RKO (cell line): ENCODE results near the gene USP36.
A peak's percentile ranks its signal among the peaks of the same experiment; 100 is the strongest.

ENCODE experiments used
- DNase-seq: peaks from one replicate; pipeline ENCODE4 v3.0.0-alpha.2; 2016; ENCODE audit warnings: low spot score

USP36 gene

DNA sequence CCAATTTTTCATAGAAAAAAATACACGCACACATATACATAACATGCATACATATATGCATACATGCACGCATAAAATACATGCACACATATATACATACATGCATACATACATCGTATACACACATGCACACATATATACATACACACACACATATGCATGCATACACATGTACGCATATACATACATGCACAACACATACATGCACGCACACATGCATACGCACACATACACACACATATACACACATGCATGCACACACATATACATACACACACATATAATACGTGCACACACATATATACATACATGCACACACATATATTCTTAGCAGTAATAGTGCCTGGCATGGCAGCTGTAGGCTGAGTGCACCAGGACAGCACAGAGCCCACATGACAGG is 24.9 kb downstream of the USP36 start:
- no peak for DNase-seq

- no peak for DNase-seq
Measured at GRCh38 chr17:78812855-78813254, 27.8 kb downstream of the USP36 start.

DNA sequence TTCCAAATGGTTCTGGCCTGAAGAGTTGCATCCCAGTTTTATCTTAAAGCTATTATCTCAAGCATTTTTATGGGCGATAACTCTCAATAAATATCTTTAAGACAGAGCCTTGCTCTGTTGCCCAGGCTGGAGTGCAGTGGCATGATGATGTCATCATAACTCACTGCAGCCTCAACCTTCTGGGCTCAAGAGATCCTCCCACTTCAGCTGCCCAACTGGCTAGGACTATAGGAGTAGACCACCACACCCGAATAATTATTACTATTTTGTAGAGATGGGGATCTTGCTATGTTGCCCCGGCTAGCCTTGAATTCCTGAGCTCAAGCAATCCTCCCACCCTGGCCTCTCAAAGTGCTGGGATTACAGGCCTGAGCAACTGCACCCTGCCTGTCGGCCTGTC is 32.5 kb downstream of the USP36 start:
- DNase-seq: peak; percentile 46

- DNase-seq: peak; percentile 40
Measured at GRCh38 chr17:78806451-78806850, 34.2 kb downstream of the USP36 start.

GRCh38 chr17:78805301-78805700 is 35.3 kb downstream of the USP36 start:
- no peak for DNase-seq

- DNase-seq: no peak
Measured at GRCh38 chr17:78804777-78805176, 35.8 kb downstream of the USP36 start.

GRCh38 chr17:78803186-78803845 is 37.3 kb downstream of the USP36 start:
- DNase-seq: no peak

GRCh38 chr17:78802459-78802858 is 38.2 kb downstream of the USP36 start:
- DNase-seq: no peak

DNA sequence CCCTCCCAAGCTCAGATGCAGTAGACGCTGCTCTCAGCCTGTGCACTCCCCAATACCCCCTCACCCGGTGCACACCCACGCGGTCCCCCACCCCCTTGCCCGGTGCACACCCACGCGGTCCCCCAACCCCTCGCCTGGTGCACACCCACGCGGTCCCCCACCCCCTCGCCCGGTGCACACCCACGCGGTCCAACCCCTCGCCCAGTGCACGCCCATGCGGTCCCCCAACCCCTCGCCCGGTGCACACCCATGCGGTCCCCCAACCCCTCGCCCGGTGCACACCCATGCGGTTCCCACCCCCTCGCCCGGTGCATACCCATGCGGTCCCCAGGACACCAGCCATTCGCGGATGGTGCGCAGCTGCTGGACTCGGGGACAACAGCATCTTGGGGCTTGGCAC is 38.6 kb downstream of the USP36 start:
- no peak for DNase-seq

GRCh38 chr17:78800132-78800931 is 40.3 kb downstream of the USP36 start:
- no peak for DNase-seq

DNA sequence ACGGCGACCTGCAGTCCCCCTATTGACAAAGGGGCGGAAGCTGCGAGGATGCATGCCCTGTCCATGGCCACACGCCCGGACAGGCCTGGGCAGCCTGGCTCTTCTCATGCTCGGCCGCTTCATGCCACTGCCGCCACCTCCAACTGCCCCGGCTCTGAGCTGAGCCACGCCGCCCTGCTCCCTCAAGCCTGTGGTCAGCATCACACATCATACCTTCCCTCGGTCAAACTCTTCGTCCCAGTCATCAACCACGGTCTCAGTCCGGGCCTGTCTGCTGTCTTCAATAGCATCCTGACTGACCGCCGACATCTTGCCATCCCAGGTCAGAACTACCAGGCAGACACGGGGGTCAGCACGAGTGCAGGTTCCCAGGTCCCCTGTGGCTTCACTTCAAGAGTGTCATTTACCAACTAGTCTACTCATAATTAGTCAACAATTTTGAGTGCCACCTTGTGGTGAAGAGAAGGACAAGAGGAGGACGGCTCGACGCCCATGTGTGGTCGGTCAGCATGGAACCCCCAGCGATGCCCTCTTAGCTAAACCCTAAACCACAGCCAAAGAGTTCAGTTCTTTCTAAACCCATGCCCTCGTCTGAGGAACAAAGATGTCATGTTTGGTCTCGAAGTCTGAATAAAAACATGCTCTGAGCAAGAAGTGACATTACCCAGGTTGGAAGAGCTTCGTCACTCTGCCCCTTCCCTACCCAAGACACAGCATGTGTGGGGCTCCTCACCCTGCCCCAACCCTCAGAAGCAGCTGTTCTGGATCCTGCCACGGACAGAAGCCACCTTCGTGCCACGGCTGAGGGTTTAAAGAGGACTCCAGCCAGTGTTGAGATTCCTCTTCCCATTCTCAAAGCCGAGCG is 41.7 kb downstream of the USP36 start:
- peak; percentile 42 for DNase-seq

DNA sequence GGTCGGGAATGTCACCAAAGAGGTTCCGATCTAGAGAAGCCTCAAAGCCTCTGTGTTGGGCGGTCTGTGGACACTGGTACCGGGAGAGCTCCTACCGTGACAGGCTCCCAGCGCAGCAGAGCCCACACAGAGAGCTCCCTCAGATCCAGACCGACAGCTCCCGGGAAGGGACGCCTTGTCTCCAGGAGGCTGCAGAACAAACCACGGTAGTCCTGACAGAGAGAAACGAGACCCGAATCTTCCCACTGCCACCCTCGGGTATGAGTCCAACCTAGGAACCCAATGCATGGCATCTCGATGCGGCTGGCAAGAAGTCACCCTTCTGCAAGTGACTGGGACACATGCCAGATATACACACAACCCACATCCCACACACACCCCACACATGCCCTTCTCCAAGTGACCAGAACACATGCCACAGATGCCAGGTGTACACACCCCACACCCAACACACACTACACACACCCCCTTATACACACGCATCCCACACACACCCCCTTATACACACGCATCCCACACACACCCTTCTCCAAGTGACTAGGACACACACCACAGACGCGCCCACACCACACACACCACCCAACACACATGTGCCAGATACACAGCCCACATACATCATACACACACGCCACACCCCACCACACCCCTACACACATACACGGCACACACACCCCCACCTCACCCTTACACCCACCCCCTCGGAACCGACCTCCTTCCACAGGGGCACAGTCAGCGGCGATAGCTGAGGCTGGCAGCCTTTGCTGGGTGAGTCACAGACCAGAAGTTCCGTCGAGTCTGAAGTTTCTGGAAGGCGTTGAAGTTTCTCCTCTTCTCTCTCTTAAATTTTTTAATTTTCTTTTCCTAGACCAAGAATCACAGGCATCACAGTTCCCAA is 42.7 kb downstream of the USP36 start:
- no peak for DNase-seq

- no peak for DNase-seq
Measured at GRCh38 chr17:78797213-78797612, 43.4 kb downstream of the USP36 start.

- no peak for DNase-seq
Measured at GRCh38 chr17:78796517-78796900, 44.1 kb downstream of the USP36 start.

- no peak for DNase-seq
Measured at GRCh38 chr17:78795861-78796516, 44.6 kb downstream of the USP36 start.

DNA sequence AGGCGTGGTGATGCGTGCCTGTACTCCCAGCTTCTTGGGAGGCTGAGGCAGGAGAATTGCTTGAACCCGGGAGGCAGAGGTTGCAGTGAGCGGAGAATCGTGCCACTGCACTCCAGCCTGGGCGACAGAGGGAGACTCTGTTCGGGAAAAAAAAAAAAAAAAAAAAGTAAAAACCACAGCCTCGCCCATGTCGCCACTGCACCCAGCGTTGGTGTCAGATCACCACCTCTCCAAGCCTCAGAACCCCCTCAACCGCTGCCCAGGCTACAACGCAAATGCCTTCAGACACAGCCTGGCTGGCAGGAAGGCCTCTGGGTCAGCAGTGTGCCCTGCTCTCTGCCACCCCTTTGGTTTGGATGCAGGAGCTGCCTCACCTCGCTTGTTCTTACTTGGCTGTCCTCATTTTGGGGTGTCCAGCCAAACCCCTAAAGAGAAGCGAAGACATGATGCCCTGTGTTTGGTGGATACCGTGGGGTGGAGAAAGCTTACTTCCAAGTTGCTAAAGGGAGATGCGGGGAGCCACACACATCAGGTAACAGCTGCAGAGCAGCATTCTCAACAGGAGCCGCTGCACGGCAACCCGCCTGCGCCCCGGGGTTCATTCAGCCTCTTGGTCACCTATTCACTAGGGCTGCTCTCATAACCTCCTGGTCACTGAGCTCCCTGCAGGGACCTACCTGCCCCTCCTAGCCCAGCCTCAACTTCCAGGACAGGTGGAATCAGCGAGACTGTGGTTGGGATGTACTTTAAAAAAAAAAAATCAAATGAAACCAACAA is 45.6 kb downstream of the USP36 start:
- no peak for DNase-seq

- DNase-seq: no peak
Measured at GRCh38 chr17:78794399-78794798, 46.2 kb downstream of the USP36 start.

DNA sequence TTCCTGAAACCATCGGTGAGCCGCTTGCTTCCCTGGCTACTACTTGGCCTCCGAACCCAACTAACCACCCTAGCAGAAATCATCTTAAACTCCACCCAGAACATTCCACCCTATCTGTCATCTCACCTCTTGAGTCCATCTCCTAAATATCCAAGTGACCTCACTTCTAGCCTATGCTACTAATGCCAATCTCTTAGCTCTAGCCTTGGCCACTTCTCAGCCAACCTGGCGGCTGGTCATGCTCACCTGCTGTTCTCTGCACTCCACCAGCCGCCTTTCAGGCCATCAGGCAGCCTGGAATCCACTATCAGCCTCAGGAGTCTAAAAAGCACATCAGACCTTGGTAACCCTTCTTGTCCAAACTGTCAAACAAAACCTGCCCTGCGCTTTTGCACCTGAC is 46.6 kb downstream of the USP36 start:
- no peak for DNase-seq

DNA sequence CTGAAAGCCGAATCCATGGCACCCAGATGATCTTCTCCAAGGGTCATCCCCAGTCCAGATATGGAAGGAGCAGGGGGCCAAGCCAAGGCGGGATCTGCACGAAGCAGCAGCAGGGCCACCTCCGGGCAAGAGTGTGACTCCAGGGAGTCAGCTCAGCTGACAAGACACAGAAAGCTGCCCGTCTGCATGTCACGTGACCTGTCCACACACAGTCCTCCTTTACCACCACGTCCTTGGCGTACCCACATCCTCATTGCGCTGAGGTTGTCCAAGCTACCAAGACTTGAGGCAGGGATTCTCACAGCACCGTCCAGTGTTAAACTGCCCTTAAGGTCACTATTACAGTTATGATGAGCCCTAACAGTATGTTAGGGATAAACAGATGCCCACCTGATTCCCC is 47.2 kb downstream of the USP36 start:
- no peak for DNase-seq
